Type B pancreatic cell (in vitro differentiated cells): Measurements from ENCODE around the gene GIGYF2. TPM values are rescaled to one million over a fixed set of nuclear protein-coding genes. Genes with fewer than 3 reads are reported as not detected.

Source experiments
- DNase-seq: peaks from one replicate; pipeline ENCODE4 v3.0.0; 2021; ENCODE audit warnings: mixed read lengths; ENCODE audit not compliant: unreplicated experiment; ENCODE audit errors: extremely low spot score
- H3K27ac Mint-ChIP-seq: 2 replicates; pipeline ENCODE4 v1.8.0; 2021; ENCODE audit warnings: mild to moderate bottlenecking, mixed read lengths
- H3K27me3 Mint-ChIP-seq: 2 replicates; pipeline ENCODE4 v1.8.0; 2021; ENCODE audit warnings: mixed read lengths
- H3K36me3 Mint-ChIP-seq: 2 replicates; pipeline ENCODE4 v1.8.0; 2021; ENCODE audit warnings: mixed read lengths
- H3K4me1 Mint-ChIP-seq: one replicate; pipeline ENCODE4 v1.8.0; 2021; ENCODE audit warnings: mixed read lengths; ENCODE audit not compliant: unreplicated experiment
- H3K4me3 Mint-ChIP-seq: 2 replicates; pipeline ENCODE4 v1.8.0; 2021; ENCODE audit warnings: mild to moderate bottlenecking, mixed read lengths
- H3K9me3 Mint-ChIP-seq: 2 replicates; pipeline ENCODE4 v1.8.0; 2021; ENCODE audit warnings: mixed read lengths
- CTCF ChIP-seq: fragments of 200-600 bp; sonication (generic); conservative IDR thresholded peaks from 2 replicates; pipeline ENCODE4 v1.5.0; 2021; ENCODE audit warnings: antibody characterized with exemption, mild to moderate bottlenecking
- total RNA-seq: library from RNA; stranded (reverse); gene quantifications from 2 replicates; pipeline ENCODE4 v1.2.1, GENCODE V29; 2021; ENCODE audit warnings: low replicate concordance

Gene GIGYF2
- total RNA-seq, 1 donor from 2014 or later = 65.7 TPM

- no peaks in the 10 kb centered on the region for H3K9me3 Mint-ChIP-seq
- peaks cover 54% of the 10 kb centered on the region for H3K36me3 Mint-ChIP-seq
- H3K4me3 Mint-ChIP-seq = no peak overlapping the region
- TF ChIP-seq CTCF = no peak
- H3K27me3 Mint-ChIP-seq = no peaks in the 10 kb centered on the region
- no peak overlapping the region for H3K27ac Mint-ChIP-seq
- no peak for DNase-seq
- H3K4me1 Mint-ChIP-seq = peaks cover 5% of the 10 kb centered on the region
Measured at GRCh38 chr2:232723027-232723426, 25.9 kb downstream of the GIGYF2 start.

- Mint-ChIP-seq H3K27me3 (no peaks in the 10 kb centered on the region), H3K4me1 (no peaks in the 10 kb centered on the region), H3K36me3 (peaks cover 39% of the 10 kb centered on the region), H3K9me3 (no peaks in the 10 kb centered on the region), H3K4me3 (no peak overlapping the region), H3K27ac (no peak overlapping the region)
- no peak for DNase-seq
- TF ChIP-seq CTCF = no peak
Measured at GRCh38 chr2:232728785-232729184, 31.7 kb downstream of the GIGYF2 start.

- H3K4me1 Mint-ChIP-seq = no peaks in the 10 kb centered on the region
- H3K4me3 Mint-ChIP-seq = no peak overlapping the region
- DNase-seq = no peak
- no peaks in the 10 kb centered on the region for H3K9me3 Mint-ChIP-seq
- H3K27me3 Mint-ChIP-seq = no peaks in the 10 kb centered on the region
- no peak for TF ChIP-seq CTCF
- peaks cover 29% of the 10 kb centered on the region for H3K36me3 Mint-ChIP-seq
- H3K27ac Mint-ChIP-seq = no peak overlapping the region
Measured at GRCh38 chr2:232731470-232731869, 34.3 kb downstream of the GIGYF2 start.

GRCh38 chr2:232741294-232741693, 44.2 kb downstream of the GIGYF2 start:
- Mint-ChIP-seq H3K36me3 (peaks cover 7% of the 10 kb centered on the region), H3K4me3 (no peak overlapping the region), H3K4me1 (no peaks in the 10 kb centered on the region), H3K27ac (no peak overlapping the region), H3K27me3 (no peaks in the 10 kb centered on the region), H3K9me3 (no peaks in the 10 kb centered on the region)
- no peak for DNase-seq
- TF ChIP-seq CTCF = no peak

- Mint-ChIP-seq H3K27ac (no peak overlapping the region), H3K9me3 (no peaks in the 10 kb centered on the region), H3K36me3 (peaks cover 7% of the 10 kb centered on the region), H3K4me3 (no peak overlapping the region), H3K27me3 (no peaks in the 10 kb centered on the region), H3K4me1 (no peaks in the 10 kb centered on the region)
- no peak for TF ChIP-seq CTCF
- DNase-seq = no peak
Measured at GRCh38 chr2:232741972-232742371, 44.8 kb downstream of the GIGYF2 start.

GRCh38 chr2:232744963-232745362, 47.8 kb downstream of the GIGYF2 start:
- no peak for TF ChIP-seq CTCF
- no peaks in the 10 kb centered on the region for H3K27me3 Mint-ChIP-seq
- peaks cover 8% of the 10 kb centered on the region for H3K36me3 Mint-ChIP-seq
- H3K4me3 Mint-ChIP-seq = no peak overlapping the region
- H3K4me1 Mint-ChIP-seq = no peaks in the 10 kb centered on the region
- peak overlapping the region; percentile 61 for H3K27ac Mint-ChIP-seq
- no peaks in the 10 kb centered on the region for H3K9me3 Mint-ChIP-seq
- no peak for DNase-seq
